ENCODE data around the gene MAN2A1. TPM values are rescaled to one million over a fixed set of nuclear protein-coding genes. Genes with fewer than 3 reads are reported as not detected.

The MAN2A1 gene
- total and polyA plus RNA-seq, 2 experiments from 2014 or later, result 32.5 to 129 TPM

GRCh38 chr5:109748546-109748945 lies 58.8 kb downstream of the MAN2A1 start:
- H3K4me2 ChIP-seq, result no peak overlapping the region
- no peaks in the 10 kb centered on the region for H3F3A ChIP-seq (replicated peaks; ENCODE audit: low read depth)
- no peaks in the 10 kb centered on the region for H3K36me3 ChIP-seq (ENCODE audit: insufficient read depth)
- no peak overlapping the region for H3K4me3 ChIP-seq
- Mint-ChIP-seq H3K27ac (no peak overlapping the region), H3K4me3 (no peak overlapping the region), H3K27me3 (ENCODE audit: insufficient read depth, low read depth, poor library complexity) (peaks cover 4% of the 10 kb centered on the region), H3K36me3 (ENCODE audit: low read depth) (peaks cover 8% of the 10 kb centered on the region; the same call in 2 of the 3 replicates), H3K4me1 (peaks cover 28% of the 10 kb centered on the region), H3K9me3 (no peaks in the 10 kb centered on the region)
- H3K9me2 ChIP-seq (ENCODE audit: insufficient read depth), result no peaks in the 10 kb centered on the region
- H3K4me1 ChIP-seq (ENCODE audit: insufficient read depth), result peaks cover 19% of the 10 kb centered on the region
- TF ChIP-seq REST (IDR thresholded peaks at IDR 0.05; ENCODE audit: unreplicated experiment), result no peak
- no peak for TF ChIP-seq EZH2phosphoT487 (IDR thresholded peaks at IDR 0.05; ENCODE audit: unreplicated experiment)
- TF ChIP-seq CREB1 (CRISPR knock-in tag; IDR thresholded peaks at IDR 0.05; ENCODE audit: low read depth), result no peak
- TF ChIP-seq ZNF462 (CRISPR knock-in tag; IDR thresholded peaks at IDR 0.05), result no peak
- TF ChIP-seq STAT1 (IDR thresholded peaks at IDR 0.05; ENCODE audit: unreplicated experiment), result no peak
- TF ChIP-seq ZNF114 (CRISPR knock-in tag; IDR thresholded peaks at IDR 0.05), result no peak
- TF ChIP-seq NANOG (IDR thresholded peaks at IDR 0.05; ENCODE audit: borderline replicate concordance), result no peak
- no peak for TF ChIP-seq ZNF331 (CRISPR knock-in tag; IDR thresholded peaks at IDR 0.05; ENCODE audit: low read depth)
- TF ChIP-seq JUNB (IDR thresholded peaks at IDR 0.05; ENCODE audit: unreplicated experiment), result no peak
- TF ChIP-seq POLR2AphosphoS5 (IDR thresholded peaks at IDR 0.05; ENCODE audit: low read depth), result no peak
- TF ChIP-seq CTCF (conservative IDR thresholded peaks at IDR 0.05; ENCODE audit: low read depth in 2 of 2), result no peak
- TF ChIP-seq EZH2 (IDR thresholded peaks at IDR 0.05; ENCODE audit: low read depth, unreplicated experiment), result no peak
- TF ChIP-seq ETS1 (IDR thresholded peaks at IDR 0.05), result no peak
- no peak overlapping the region for H3K27ac ChIP-seq (ENCODE audit: low read depth)
- no peaks in the 10 kb centered on the region for H3K27me3 ChIP-seq (ENCODE audit: insufficient read depth)
- DNase-seq (ENCODE audit: low spot score) (no peak), ATAC-seq (no peak)
- H3K79me2 ChIP-seq (replicated peaks; ENCODE audit: insufficient read depth), result peaks cover 99% of the 10 kb centered on the region
- H2AFZ ChIP-seq, result no peak overlapping the region
- H4K20me1 ChIP-seq (replicated peaks; ENCODE audit: insufficient read depth), result 0 out of 2 replicates have a peak, but pooled peaks cover 9% of the 10 kb centered on the region
